H1 (cell line): ENCODE results near the gene ERP44. TPM values are rescaled to one million over a fixed set of nuclear protein-coding genes. Genes with fewer than 3 reads are reported as not detected.

Experiments used
- CTCF ChIA-PET: fragments of 300-600 bp; sonication (Branson Sonifier 250); formaldehyde crosslinking; loops from one replicate; lab custom pipeline; 2021; ENCODE audit not compliant: partially characterized antibody; lab: Charles Lee
- POLR2A ChIA-PET: fragments of 300-600 bp; sonication (Branson Sonifier 250); formaldehyde crosslinking; loops from one replicate; lab custom pipeline; 2021; ENCODE audit warnings: inconsistent platforms; ENCODE audit not compliant: partially characterized antibody; lab: Charles Lee
- DNase-seq, 2 experiments: peaks; one replicate each; pipeline versions ENCODE4 v3.0.0 to v3.0.0-alpha.2; 2010 to 2022; ENCODE audit warnings: low spot score in 2 of 2, low read depth in 1 of 2, mixed read lengths in 1 of 2
- FAIRE-seq: peaks from 2 replicates; lab custom pipeline; 2011; peaks lifted over from hg19 to GRCh38; lab: Jason Lieb, UNC
- H2AFZ ChIP-seq: 2 replicates; pipeline ENCODE4 v1.8.1; 2012; ENCODE audit warnings: low read length, inconsistent platforms
- H2AK5ac ChIP-seq: 2 replicates; pipeline ENCODE4 v1.6.1; 2013; ENCODE audit warnings: low read depth, low read length
- H2BK120ac ChIP-seq: replicated peaks from 2 replicates; pipeline ENCODE3; 2013; ENCODE audit warnings: low read depth, low read length, inconsistent platforms
- H2BK12ac ChIP-seq: 2 replicates; pipeline ENCODE4 v1.6.1; 2013; ENCODE audit warnings: low read depth, low read length
- H2BK15ac ChIP-seq: 2 replicates; pipeline ENCODE4 v1.6.1; 2013; ENCODE audit warnings: low read length
- H2BK20ac ChIP-seq: 2 replicates; pipeline ENCODE4 v1.6.1; 2013; ENCODE audit warnings: low read length
- H2BK5ac ChIP-seq: 2 replicates; pipeline ENCODE4 v1.6.1; 2013; ENCODE audit warnings: low read depth, low read length
- H3K14ac ChIP-seq: 2 replicates; pipeline ENCODE4 v1.6.1; 2013; ENCODE audit warnings: inconsistent platforms; ENCODE audit not compliant: insufficient read length
- H3K18ac ChIP-seq: 2 replicates; pipeline ENCODE4 v1.6.1; 2013; ENCODE audit warnings: low read length; ENCODE audit errors: extremely low read depth
- H3K23ac ChIP-seq: 2 replicates; pipeline ENCODE4 v1.6.1; 2013; ENCODE audit warnings: inconsistent platforms; ENCODE audit not compliant: insufficient read length
- H3K23me2 ChIP-seq: 2 replicates; pipeline ENCODE4 v1.6.1; 2013; ENCODE audit warnings: low read depth, low read length
- H3K27ac ChIP-seq: 2 replicates; pipeline ENCODE4 v1.6.1; 2011; ENCODE audit warnings: low read depth, low read length, inconsistent platforms
- H3K27me3 ChIP-seq, 4 experiments: replicated peaks in 1 of 4; 1 replicate in 1 of 4; 2 replicates in 3 of 4; pipeline versions ENCODE4 v1.6.1 to v1.8.1; 2011 to 2013; ENCODE audit warnings: low read length in 3 of 4, mild to moderate bottlenecking in 3 of 4, inconsistent platforms in 2 of 4, mixed read lengths in 2 of 4, moderate library complexity in 1 of 4; ENCODE audit not compliant: control insufficient read depth in 3 of 4, insufficient read depth in 3 of 4; ENCODE audit errors: extremely low read depth in 1 of 4
- H3K36me3 ChIP-seq, 4 experiments: 2 replicates each; pipeline versions ENCODE4 v1.6.1 to v1.8.1; 2011 to 2013; ENCODE audit warnings: mild to moderate bottlenecking in 4 of 4, low read length in 3 of 4, moderate library complexity in 2 of 4, control low read depth in 1 of 4, inconsistent platforms in 1 of 4; ENCODE audit not compliant: insufficient read depth in 4 of 4, control insufficient read depth in 2 of 4
- H3K4ac ChIP-seq: replicated peaks from 2 replicates; pipeline ENCODE3; 2013; ENCODE audit warnings: low read length, low read depth, mixed read lengths, inconsistent platforms; ENCODE audit not compliant: insufficient read length
- H3K4me1 ChIP-seq, 4 experiments: replicated peaks in 1 of 4; 1 replicate in 1 of 4; 2 replicates in 3 of 4; pipeline versions ENCODE4 v1.6.1 to v1.8.1; 2011 to 2013; ENCODE audit warnings: low read length in 3 of 4, inconsistent platforms in 2 of 4, mixed read lengths in 1 of 4; ENCODE audit not compliant: insufficient read depth in 4 of 4, control insufficient read depth in 3 of 4
- H3K4me2 ChIP-seq, 2 experiments: 2 replicates each; pipeline versions ENCODE4 v1.6.1 to v1.8.1; 2011 to 2013; ENCODE audit warnings: low read depth in 2 of 2, low read length in 2 of 2, control low read depth in 1 of 2, inconsistent platforms in 1 of 2, mild to moderate bottlenecking in 1 of 2; ENCODE audit not compliant: insufficient read depth in 1 of 2
- H3K4me3 ChIP-seq, 4 experiments: fragments of 200-600, 300-600 bp in 1 of 4; sonication (generic), shearing (Covaris generic), sonication (Bioruptor Twin) in 1 of 4; 2 replicates each; pipeline versions ENCODE4 v1.5.1 to v1.8.1; 2011 to 2016; ENCODE audit warnings: low read length in 4 of 4, low read depth in 3 of 4, control low read depth in 2 of 4, inconsistent platforms in 2 of 4, mild to moderate bottlenecking in 2 of 4, mixed read lengths in 1 of 4, moderate library complexity in 1 of 4; ENCODE audit not compliant: insufficient read depth in 2 of 4; ENCODE audit errors: extremely low read depth in 1 of 4
- H3K56ac ChIP-seq: replicated peaks from 2 replicates; pipeline ENCODE3; 2013; ENCODE audit warnings: low read depth, mild to moderate bottlenecking, mixed read lengths, low read length, inconsistent platforms; ENCODE audit not compliant: insufficient read length
- H3K79me1 ChIP-seq: 2 replicates; pipeline ENCODE4 v1.6.1; 2013; ENCODE audit warnings: low read depth, low read length, control low read depth
- H3K79me2 ChIP-seq, 2 experiments: 2 replicates each; pipeline versions ENCODE4 v1.6.1 to v1.8.1; 2012 to 2013; ENCODE audit warnings: low read length in 2 of 2, mild to moderate bottlenecking in 2 of 2, inconsistent platforms in 1 of 2; ENCODE audit not compliant: insufficient read depth in 2 of 2, control insufficient read depth in 1 of 2
- H3K9ac ChIP-seq, 4 experiments: replicated peaks in 1 of 4; 1 replicate in 1 of 4; 2 replicates in 3 of 4; pipeline versions ENCODE4 v1.6.1 to v1.8.1; 2011 to 2013; ENCODE audit warnings: low read depth in 3 of 4, low read length in 3 of 4, control low read depth in 2 of 4, mild to moderate bottlenecking in 2 of 4, moderate library complexity in 2 of 4, inconsistent platforms in 1 of 4; ENCODE audit errors: extremely low read depth in 1 of 4
- H3K9me3 ChIP-seq, 2 experiments: 2 replicates each; pipeline versions ENCODE4 v1.6.1 to v1.8.1; 2012 to 2013; ENCODE audit warnings: mild to moderate bottlenecking in 2 of 2, moderate library complexity in 2 of 2, control low read depth in 1 of 2, inconsistent platforms in 1 of 2, low read depth in 1 of 2, low read length in 1 of 2, mixed read lengths in 1 of 2; ENCODE audit not compliant: insufficient read depth in 2 of 2
- H4K20me1 ChIP-seq, 2 experiments: replicated peaks in 1 of 2; 2 replicates each; pipeline versions ENCODE3 to v1.8.1; 2011 to 2013; ENCODE audit warnings: inconsistent platforms in 2 of 2, low read length in 2 of 2, mild to moderate bottlenecking in 1 of 2; ENCODE audit not compliant: insufficient read depth in 2 of 2, control insufficient read depth in 1 of 2
- H4K5ac ChIP-seq: 2 replicates; pipeline ENCODE4 v1.6.1; 2013; ENCODE audit warnings: low read length, low read depth, mixed read lengths, inconsistent platforms; ENCODE audit not compliant: insufficient read length
- H4K8ac ChIP-seq: 2 replicates; pipeline ENCODE4 v1.8.0; 2013; ENCODE audit warnings: mild to moderate bottlenecking, moderate library complexity, low read length, inconsistent platforms; ENCODE audit not compliant: insufficient read depth; ENCODE audit errors: extremely low read depth
- H4K91ac ChIP-seq: replicated peaks from 2 replicates; pipeline ENCODE3; 2013; ENCODE audit warnings: low read length, mixed read lengths, inconsistent platforms; ENCODE audit not compliant: insufficient read length
- CEBPB ChIP-seq: IDR thresholded peaks from 2 replicates; pipeline ENCODE4 v1.6.1; 2012; ENCODE audit warnings: low read depth, low read length
- GABPA ChIP-seq: IDR thresholded peaks from 2 replicates; pipeline ENCODE4 v1.6.1; 2011; ENCODE audit warnings: mild to moderate bottlenecking, low read length, moderate library complexity, borderline replicate concordance; ENCODE audit not compliant: insufficient read depth
- NRF1 ChIP-seq: IDR thresholded peaks from 2 replicates; pipeline ENCODE4 v1.6.1; 2011; ENCODE audit warnings: mild to moderate bottlenecking, low read depth, low read length, improper control_type of control experiment
- RFX5 ChIP-seq: IDR thresholded peaks from 2 replicates; pipeline ENCODE4 v1.6.1; 2011; ENCODE audit warnings: low read depth, low read length, improper control_type of control experiment, borderline replicate concordance
- SIN3A ChIP-seq, 2 experiments: IDR thresholded peaks in 1 of 2; conservative IDR thresholded peaks in 1 of 2; 2 replicates each; pipeline ENCODE4 v1.6.1; 2011 to 2012; ENCODE audit warnings: low read length in 2 of 2, improper control_type of control experiment in 1 of 2, low read depth in 1 of 2, mild to moderate bottlenecking in 1 of 2
- SRF ChIP-seq: IDR thresholded peaks from 2 replicates; pipeline ENCODE4 v1.6.1; 2011; ENCODE audit warnings: mild to moderate bottlenecking, low read depth, low read length, moderate library complexity
- TAF7 ChIP-seq: optimal IDR thresholded peaks from 2 replicates; pipeline ENCODE3; 2011; ENCODE audit warnings: low read depth, mild to moderate bottlenecking, inconsistent platforms, low read length, moderate library complexity, borderline replicate concordance
- TEAD4 ChIP-seq: IDR thresholded peaks from 2 replicates; pipeline ENCODE4 v1.6.1; 2012; ENCODE audit warnings: low read depth, low read length, inconsistent platforms, mixed read lengths
- WGBS, 2 experiments: shearing (Covaris generic) in 1 of 2; methylation state at CpG; one replicate each; pipeline versions ENCODE4 v1.1.6 to v1.1.7; 2013 to 2015; ENCODE audit warnings: low lambda C conversion rate in 2 of 2, mixed read lengths in 2 of 2, inconsistent platforms in 1 of 2, low coverage in 1 of 2, missing lambda C conversion rate in 1 of 2; ENCODE audit not compliant: insufficient replicate concordance in 2 of 2, insufficient coverage in 1 of 2, insufficient read length in 1 of 2; ENCODE audit errors: extremely low coverage in 1 of 2, missing lambda C conversion rate in 1 of 2; 5-methylcytosine and 5-hydroxymethylcytosine counted together
- polyA plus RNA-seq, 7 experiments: library from polyadenylated mRNA; depleted of rRNA in 3 of 7; stranded (reverse) in 5 of 7; unstranded in 2 of 7; fragments of >200 nt in 5 of 7; fragments of 200-250 nt in 2 of 7; gene quantifications; 1 replicate in 5 of 7; 2 replicates in 1 of 7; 4 replicates in 1 of 7; pipeline versions ENCODE4 v1.2.1 to v1.2.3, GENCODE V29; 2011 to 2013; ENCODE audit warnings: missing spikeins in 2 of 7, mixed read lengths in 2 of 7
- total RNA-seq: library from RNA; stranded (reverse); fragmentation: NEBNext Ultra II Directional; extraction: Animal tissue kit (Norgen Biotek cat#: 25700); gene quantifications from 2 replicates; pipeline ENCODE4 v1.2.1, GENCODE V29; 2021

ERP44 gene
- total and polyA plus RNA-seq, 2 of the 8 experiments (the other 6 are each of a cell fraction or from before 2014, with no cell fraction given): 5.7 to 15.6 TPM

GRCh38 chr9:100074093-100074492, 24.7 kb downstream of the ERP44 start:
- no peaks in the 10 kb centered on the region for H4K20me1 ChIP-seq
- no peak overlapping the region for H2BK20ac ChIP-seq
- TF ChIP-seq TEAD4 (no peak), GABPA (no peak), NRF1 (no peak), CEBPB (no peak), TAF7 (no peak), SIN3A (conservative IDR thresholded peaks at IDR 0.05 in 1 of 2, IDR thresholded peaks at IDR 0.05 in 1 of 2; ENCODE audit: low read depth in 1 of 2, low read length in 2 of 2) (no peak), SRF (no peak), RFX5 (no peak)
- no peak overlapping the region for H2AK5ac ChIP-seq
- no peak overlapping the region for H3K14ac ChIP-seq
- no peak overlapping the region for H3K27ac ChIP-seq
- peaks cover 0 to 2% of the 10 kb centered on the region in 2 experiments; a peak in 1 of 4 replicates for H3K79me2 ChIP-seq
- no peaks in the 10 kb centered on the region for H3K79me1 ChIP-seq
- 93% methylated on average over 6 of the region's 6 CpGs; no CpG with 5 or more reads in 1 of the 2 experiments for WGBS, 2 experiments
- no peak overlapping the region for H3K23ac ChIP-seq
- H3K4me3 ChIP-seq: no peak overlapping the region
- H3K18ac ChIP-seq: no peak overlapping the region
- H2BK15ac ChIP-seq: no peak overlapping the region
- H3K23me2 ChIP-seq: no peaks in the 10 kb centered on the region
- no peaks in the 10 kb centered on the region for H3K27me3 ChIP-seq
- H3K4me1 ChIP-seq: no peaks in the 10 kb centered on the region
- no peak overlapping the region for H2BK12ac ChIP-seq
- H3K9ac ChIP-seq: no peak overlapping the region
- no peak overlapping the region for H4K8ac ChIP-seq
- H4K5ac ChIP-seq: no peak overlapping the region
- H2BK120ac ChIP-seq: no peak overlapping the region
- DNase-seq: no peak
- no peaks in the 10 kb centered on the region; a peak in 1 of 8 replicates for H3K36me3 ChIP-seq
- H3K9me3 ChIP-seq: no peaks in the 10 kb centered on the region
- H3K4ac ChIP-seq: no peak overlapping the region
- no peak overlapping the region for H3K56ac ChIP-seq
- CTCF ChIA-PET: no interaction called here
- H2BK5ac ChIP-seq: no peak overlapping the region
- no peak for FAIRE-seq
- H2AFZ ChIP-seq: no peak overlapping the region
- no peak overlapping the region for H3K4me2 ChIP-seq
- POLR2A ChIA-PET: interaction anchor here (0.9 kb wide), 1 partner anchor 60 kb away, joined by 3 read pairs; no protein-coding TSS in a partner anchor
- no peak overlapping the region for H4K91ac ChIP-seq
